SK-N-SH treated with all-trans-retinoic acid at 6 μM for 48 hours (cell line): Measurements from ENCODE around the gene FGFR3.

Source experiments
- ATAC-seq: fragments of 200-7000 bp; cut with Tn5 transposase; 3 replicates; pipeline ENCODE4 v1.9.1; 2020; ENCODE audit warnings: mild to moderate bottlenecking, moderate library complexity
- ARNTL ChIP-seq: fragments of 450-650 bp; formaldehyde crosslinking; IDR thresholded peaks from 2 replicates; pipeline ENCODE4 v1.5.0; 2020; ENCODE audit warnings: low read depth, mild to moderate bottlenecking, moderate library complexity, borderline replicate concordance
- BACH2 ChIP-seq: fragments of 250-450 bp; sonication (Bioruptor Pico); IDR thresholded peaks from 2 replicates; pipeline ENCODE4 v1.9.0; 2021; ENCODE audit warnings: mild to moderate bottlenecking, borderline replicate concordance
- CREB5 ChIP-seq: fragments of 250-450 bp; sonication (Bioruptor Pico); IDR thresholded peaks from 2 replicates; pipeline ENCODE4 v1.5.1; 2020; ENCODE audit warnings: low read depth, mild to moderate bottlenecking, moderate library complexity
- CSDC2 ChIP-seq: fragments of 250-450 bp; sonication (Bioruptor Pico); IDR thresholded peaks from 2 replicates; pipeline ENCODE4 v1.5.0; 2020; ENCODE audit warnings: mild to moderate bottlenecking, moderate library complexity
- ESRRG ChIP-seq: fragments of 250-450 bp; sonication (Bioruptor Pico); IDR thresholded peaks from 2 replicates; pipeline ENCODE4 v1.6.1; 2021; ENCODE audit warnings: mild to moderate bottlenecking
- ISL1 ChIP-seq: fragments of 250-450 bp; sonication (Bioruptor Pico); IDR thresholded peaks from 2 replicates; pipeline ENCODE4 v2.1.2; 2022; ENCODE audit warnings: mild to moderate bottlenecking, moderate library complexity
- OSR1 ChIP-seq: fragments of 250-450 bp; sonication (Bioruptor Pico); IDR thresholded peaks from 2 replicates; pipeline ENCODE4 v1.8.0; 2022; ENCODE audit warnings: moderate library complexity, mild to moderate bottlenecking, inconsistent platforms
- PATZ1 ChIP-seq: fragments of 250-450 bp; sonication (Bioruptor Pico); IDR thresholded peaks from 2 replicates; pipeline ENCODE4 v1.8.0; 2020; ENCODE audit warnings: mild to moderate bottlenecking, moderate library complexity, borderline replicate concordance
- POU6F1 ChIP-seq: fragments of 250-450 bp; sonication (Bioruptor Pico); IDR thresholded peaks from 2 replicates; pipeline ENCODE4 v1.8.0; 2021; ENCODE audit warnings: low read depth, mild to moderate bottlenecking, moderate library complexity, borderline replicate concordance
- PPARA ChIP-seq: fragments of 250-450 bp; sonication (Bioruptor Pico); IDR thresholded peaks from 2 replicates; pipeline ENCODE4 v1.5.0; 2020; ENCODE audit warnings: mild to moderate bottlenecking, borderline replicate concordance
- RARB ChIP-seq: fragments of 250-450 bp; sonication (Bioruptor Pico); IDR thresholded peaks from 2 replicates; pipeline ENCODE4 v1.8.0; 2021; ENCODE audit warnings: mild to moderate bottlenecking, moderate library complexity
- SNAI2 ChIP-seq: fragments of 250-450 bp; sonication (Bioruptor Pico); IDR thresholded peaks from 2 replicates; pipeline ENCODE4 v1.5.0; 2020; ENCODE audit warnings: mild to moderate bottlenecking, moderate library complexity
- TCF4 ChIP-seq: fragments of 250-450 bp; sonication (Bioruptor Pico); IDR thresholded peaks from 2 replicates; pipeline ENCODE4 v1.8.0; 2021; ENCODE audit warnings: mild to moderate bottlenecking, moderate library complexity, borderline replicate concordance
- TOX ChIP-seq: fragments of 250-450 bp; sonication (Bioruptor Pico); IDR thresholded peaks from 2 replicates; pipeline ENCODE4 v1.8.0; 2021; ENCODE audit warnings: mild to moderate bottlenecking, moderate library complexity, borderline replicate concordance
- ZC3H10 ChIP-seq: fragments of 250-450 bp; sonication (Bioruptor Pico); IDR thresholded peaks from 2 replicates; pipeline ENCODE4 v1.5.1; 2021; ENCODE audit warnings: mild to moderate bottlenecking, moderate library complexity
- ZFP3 ChIP-seq: fragments of 250-450 bp; sonication (Bioruptor Pico); IDR thresholded peaks from 2 replicates; pipeline ENCODE4 v1.5.0; 2020; ENCODE audit warnings: mild to moderate bottlenecking, moderate library complexity
- ZFP30 ChIP-seq: fragments of 450-650 bp; formaldehyde crosslinking; IDR thresholded peaks from 2 replicates; pipeline ENCODE4 v1.5.0; 2022; ENCODE audit warnings: mild to moderate bottlenecking, moderate library complexity
- ZNF70 ChIP-seq: fragments of 450-650 bp; formaldehyde crosslinking; IDR thresholded peaks from 2 replicates; pipeline ENCODE4 v1.5.0; 2020; ENCODE audit warnings: mild to moderate bottlenecking, moderate library complexity
- ZNF8 ChIP-seq: fragments of 450-650 bp; formaldehyde crosslinking; IDR thresholded peaks from 2 replicates; pipeline ENCODE4 v1.5.0; 2020; ENCODE audit warnings: mild to moderate bottlenecking, moderate library complexity
- TF ChIP-seq, protein P1 (sequence below): fragments of 250-450 bp; sonication (Bioruptor Pico); IDR thresholded peaks from 2 replicates; pipeline ENCODE4 v1.5.1; 2021; ENCODE audit warnings: mild to moderate bottlenecking, moderate library complexity
- TF ChIP-seq, protein P2 (sequence below): fragments of 250-450 bp; sonication (Bioruptor Pico); IDR thresholded peaks from 2 replicates; pipeline ENCODE4 v1.5.0; 2020; ENCODE audit warnings: mild to moderate bottlenecking, moderate library complexity

The FGFR3 gene

GRCh38 chr4:1783015-1783414 lies 10.1 kb upstream of the FGFR3 start:
- ATAC-seq: no peak
- TF ChIP-seq BACH2 (CRISPR knock-in tag) (no peak), ZC3H10 (CRISPR knock-in tag) (no peak), POU6F1 (CRISPR knock-in tag) (no peak), TCF4 (CRISPR knock-in tag) (no peak), ZFP3 (CRISPR knock-in tag) (no peak), ZFP30 (no peak), ESRRG (no peak), RARB (CRISPR knock-in tag) (no peak), OSR1 (CRISPR knock-in tag) (no peak), CREB5 (CRISPR knock-in tag) (no peak), ZNF8 (CRISPR knock-in tag) (no peak), PPARA (CRISPR knock-in tag) (no peak), ARNTL (no peak)
- TF ChIP-seq, protein P1, sequence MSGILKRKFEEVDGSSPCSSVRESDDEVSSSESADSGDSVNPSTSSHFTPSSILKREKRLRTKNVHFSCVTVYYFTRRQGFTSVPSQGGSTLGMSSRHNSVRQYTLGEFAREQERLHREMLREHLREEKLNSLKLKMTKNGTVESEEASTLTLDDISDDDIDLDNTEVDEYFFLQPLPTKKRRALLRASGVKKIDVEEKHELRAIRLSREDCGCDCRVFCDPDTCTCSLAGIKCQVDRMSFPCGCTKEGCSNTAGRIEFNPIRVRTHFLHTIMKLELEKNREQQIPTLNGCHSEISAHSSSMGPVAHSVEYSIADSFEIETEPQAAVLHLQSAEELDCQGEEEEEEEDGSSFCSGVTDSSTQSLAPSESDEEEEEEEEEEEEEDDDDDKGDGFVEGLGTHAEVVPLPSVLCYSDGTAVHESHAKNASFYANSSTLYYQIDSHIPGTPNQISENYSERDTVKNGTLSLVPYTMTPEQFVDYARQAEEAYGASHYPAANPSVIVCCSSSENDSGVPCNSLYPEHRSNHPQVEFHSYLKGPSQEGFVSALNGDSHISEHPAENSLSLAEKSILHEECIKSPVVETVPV (CRISPR knock-in tag): no peak
- TF ChIP-seq, protein P2, sequence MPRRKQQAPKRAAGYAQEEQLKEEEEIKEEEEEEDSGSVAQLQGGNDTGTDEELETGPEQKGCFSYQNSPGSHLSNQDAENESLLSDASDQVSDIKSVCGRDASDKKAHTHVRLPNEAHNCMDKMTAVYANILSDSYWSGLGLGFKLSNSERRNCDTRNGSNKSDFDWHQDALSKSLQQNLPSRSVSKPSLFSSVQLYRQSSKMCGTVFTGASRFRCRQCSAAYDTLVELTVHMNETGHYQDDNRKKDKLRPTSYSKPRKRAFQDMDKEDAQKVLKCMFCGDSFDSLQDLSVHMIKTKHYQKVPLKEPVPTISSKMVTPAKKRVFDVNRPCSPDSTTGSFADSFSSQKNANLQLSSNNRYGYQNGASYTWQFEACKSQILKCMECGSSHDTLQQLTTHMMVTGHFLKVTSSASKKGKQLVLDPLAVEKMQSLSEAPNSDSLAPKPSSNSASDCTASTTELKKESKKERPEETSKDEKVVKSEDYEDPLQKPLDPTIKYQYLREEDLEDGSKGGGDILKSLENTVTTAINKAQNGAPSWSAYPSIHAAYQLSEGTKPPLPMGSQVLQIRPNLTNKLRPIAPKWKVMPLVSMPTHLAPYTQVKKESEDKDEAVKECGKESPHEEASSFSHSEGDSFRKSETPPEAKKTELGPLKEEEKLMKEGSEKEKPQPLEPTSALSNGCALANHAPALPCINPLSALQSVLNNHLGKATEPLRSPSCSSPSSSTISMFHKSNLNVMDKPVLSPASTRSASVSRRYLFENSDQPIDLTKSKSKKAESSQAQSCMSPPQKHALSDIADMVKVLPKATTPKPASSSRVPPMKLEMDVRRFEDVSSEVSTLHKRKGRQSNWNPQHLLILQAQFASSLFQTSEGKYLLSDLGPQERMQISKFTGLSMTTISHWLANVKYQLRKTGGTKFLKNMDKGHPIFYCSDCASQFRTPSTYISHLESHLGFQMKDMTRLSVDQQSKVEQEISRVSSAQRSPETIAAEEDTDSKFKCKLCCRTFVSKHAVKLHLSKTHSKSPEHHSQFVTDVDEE (CRISPR knock-in tag): no peak

- no peak for TF ChIP-seq PATZ1 (CRISPR knock-in tag)
- TF ChIP-seq ZFP3 (CRISPR knock-in tag): no peak
- no peak for TF ChIP-seq CSDC2
- ATAC-seq: no peak
These were observed 9.1 kb upstream of the FGFR3 start for GRCh38 chr4:1783970-1784369.

DNA sequence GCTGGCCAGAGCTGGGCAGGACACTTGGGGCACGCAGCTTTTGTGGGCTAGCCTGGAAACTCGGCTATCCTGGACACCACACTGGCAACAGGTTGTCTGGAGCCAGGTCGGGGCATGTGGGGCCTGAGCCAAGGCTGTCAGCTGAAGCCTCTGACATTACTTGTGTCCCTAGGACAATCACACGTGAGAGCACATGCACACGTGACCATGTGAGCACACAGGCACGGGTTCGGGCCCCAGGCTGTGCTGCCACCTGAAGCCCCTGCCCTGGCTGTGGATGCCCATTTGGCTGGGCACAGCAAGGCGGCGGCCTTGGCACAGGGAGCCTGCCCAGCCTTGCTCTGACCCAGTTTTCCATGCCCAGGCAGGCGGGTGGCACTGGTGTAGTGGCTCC lies 8.7 kb upstream of the FGFR3 start:
- TF ChIP-seq ZC3H10 (CRISPR knock-in tag): no peak
- TF ChIP-seq TOX: no peak
- TF ChIP-seq BACH2 (CRISPR knock-in tag): no peak
- TF ChIP-seq SNAI2 (CRISPR knock-in tag): no peak
- TF ChIP-seq CREB5 (CRISPR knock-in tag): no peak
- no peak for TF ChIP-seq ZNF8 (CRISPR knock-in tag)
- no peak for TF ChIP-seq ZNF70 (CRISPR knock-in tag)
- no peak for TF ChIP-seq CSDC2
- no peak for TF ChIP-seq ARNTL
- TF ChIP-seq, protein P1 (CRISPR knock-in tag): no peak
- TF ChIP-seq ESRRG: no peak
- no peak for TF ChIP-seq OSR1 (CRISPR knock-in tag)
- TF ChIP-seq POU6F1 (CRISPR knock-in tag): no peak
- no peak for TF ChIP-seq ISL1 (CRISPR knock-in tag)
- TF ChIP-seq PPARA (CRISPR knock-in tag): no peak
- no peak for TF ChIP-seq PATZ1 (CRISPR knock-in tag)
- no peak for ATAC-seq
